Measurements from ENCODE around the gene ZFP36L1.
"Not testable (repeated sequence)": the region's sequence is repeated elsewhere in the genome, so short reads cannot be mapped to it uniquely, and the experiment has no call there.

Gene ZFP36L1

DNA sequence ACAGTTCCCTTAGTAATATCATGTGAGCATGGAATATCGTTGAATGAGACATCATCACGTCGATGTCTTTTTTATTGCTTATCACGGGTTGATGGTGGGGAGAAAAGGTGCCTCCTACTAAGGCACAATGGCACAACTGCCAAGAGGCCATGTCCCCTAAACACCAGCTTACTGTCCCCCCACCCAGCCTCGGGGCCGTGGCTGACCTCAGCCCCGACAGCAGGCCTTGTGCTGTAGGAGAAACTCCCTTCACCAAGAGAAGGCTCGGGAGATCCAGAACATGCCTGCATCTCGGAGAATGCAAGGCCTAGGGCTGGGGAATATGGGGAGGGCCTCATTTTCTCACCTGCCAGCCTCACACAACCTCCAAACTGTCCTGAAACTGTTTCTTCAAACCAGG lies 22.8 kb downstream of the ZFP36L1 start:
- in situ Hi-C loops (cut with MboI; ENCODE audit: low sequenced_read_pairs) = no loop called here

DNA sequence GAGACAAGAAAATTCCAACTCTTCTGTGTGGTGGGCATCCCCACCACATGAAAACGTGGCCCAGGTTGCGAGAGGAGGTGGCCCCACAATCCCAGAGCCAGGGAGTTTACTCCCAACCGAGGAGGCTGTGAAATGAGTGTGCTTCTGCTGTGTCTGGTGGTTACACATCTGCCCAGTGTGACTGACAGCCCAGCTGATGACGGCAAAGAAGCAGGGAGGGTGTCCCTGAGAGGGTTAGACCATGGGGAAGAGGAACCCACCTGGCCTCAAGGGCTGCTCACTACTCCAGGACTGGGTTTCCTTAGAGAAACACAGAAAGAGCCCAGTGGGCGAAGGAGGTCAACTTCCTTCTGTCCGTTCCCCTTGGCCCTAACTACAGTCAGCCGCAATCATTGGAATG lies 24.6 kb downstream of the ZFP36L1 start:
- in situ Hi-C loops (cut with MboI; ENCODE audit: low sequenced_read_pairs) = no loop called here

DNA sequence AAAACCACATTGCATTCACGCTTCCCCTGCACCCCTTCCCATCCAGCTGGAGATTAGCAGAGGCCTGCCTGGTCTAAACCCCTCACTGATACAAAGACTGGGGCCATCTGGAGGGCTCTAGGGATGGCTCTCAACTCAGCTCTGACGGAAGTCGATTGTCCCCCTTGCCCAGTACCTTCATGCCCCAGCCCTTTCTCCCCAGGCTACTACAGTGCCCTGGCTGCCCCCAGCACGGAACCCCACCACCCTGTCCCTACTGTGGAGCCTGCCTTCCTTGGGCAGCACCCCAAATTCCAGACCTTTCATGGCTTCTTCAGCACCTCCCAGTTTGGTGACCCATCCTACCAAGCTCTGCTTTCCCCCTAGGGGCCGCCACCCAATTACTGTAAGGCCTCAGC lies 25.6 kb downstream of the ZFP36L1 start:
- in situ Hi-C loops (cut with MboI; ENCODE audit: low sequenced_read_pairs) = no loop called here

DNA sequence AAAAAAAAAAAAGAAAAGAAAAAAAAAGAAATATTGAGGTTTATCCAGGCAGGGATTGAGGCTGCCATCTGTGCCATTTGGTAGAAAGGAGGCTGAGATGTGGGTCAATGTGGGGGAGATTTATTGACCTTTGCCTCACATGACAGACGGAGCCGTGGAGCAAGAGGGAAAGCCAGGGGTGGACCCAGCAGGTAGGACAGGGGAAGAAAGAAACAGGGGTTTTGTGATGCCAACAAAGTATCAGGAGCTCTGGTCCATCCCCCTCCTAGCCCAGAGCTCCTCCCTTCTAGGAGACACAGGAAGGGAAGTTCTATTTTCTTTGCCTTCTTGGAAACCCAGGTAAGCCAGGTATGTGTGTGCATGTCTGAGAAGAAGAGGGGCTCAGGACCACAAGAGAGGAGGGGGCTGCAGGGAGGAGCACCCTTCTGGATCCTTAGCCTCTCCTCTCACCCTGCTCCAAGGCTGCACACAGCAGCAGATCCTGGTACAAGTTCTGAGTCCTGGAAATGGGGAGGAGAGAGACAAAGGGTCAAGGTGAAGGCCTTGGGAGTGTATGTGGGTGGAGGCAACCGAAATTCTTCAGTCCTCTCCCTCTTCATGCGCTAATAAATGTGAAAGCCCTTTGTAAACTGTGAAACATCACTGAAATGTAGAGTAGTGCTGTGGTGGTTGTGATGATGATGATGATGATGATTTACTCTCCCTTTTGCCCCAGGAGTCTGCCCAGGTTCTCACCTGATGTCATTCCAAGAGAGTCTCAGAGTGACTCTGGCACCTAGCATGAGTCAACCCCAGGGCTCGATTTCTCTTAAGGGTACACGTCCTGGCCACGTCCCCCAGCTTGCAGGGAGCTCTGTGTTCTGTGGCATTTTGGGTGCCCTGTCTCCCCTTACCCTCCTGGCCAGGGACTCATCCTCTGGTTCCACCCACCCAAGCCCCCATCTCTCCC lies 26.3 kb downstream of the ZFP36L1 start:
- in situ Hi-C loops (cut with MboI; ENCODE audit: low sequenced_read_pairs) = no loop called here

DNA sequence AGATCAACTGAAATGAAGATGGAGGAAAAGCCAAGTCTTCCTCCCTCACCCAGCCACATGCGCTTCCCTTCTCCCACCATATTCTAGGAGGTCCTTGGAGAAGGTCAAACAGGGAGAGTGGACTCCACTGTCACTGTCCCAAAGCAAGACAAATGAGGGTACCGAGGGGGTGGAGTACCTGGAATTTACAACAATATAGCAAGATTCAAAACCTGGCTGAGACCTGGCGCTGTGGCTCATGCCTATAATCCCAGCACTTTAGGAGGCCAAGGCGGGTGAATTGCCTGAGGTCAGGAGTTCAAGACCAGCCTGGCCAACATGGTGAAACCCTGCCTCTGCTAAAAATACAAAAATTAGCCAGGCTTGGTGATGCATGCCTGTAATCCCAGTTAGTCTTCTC lies 29.0 kb downstream of the ZFP36L1 start:
- in situ Hi-C loops (cut with MboI; ENCODE audit: low sequenced_read_pairs) = not testable (repeated sequence)

DNA sequence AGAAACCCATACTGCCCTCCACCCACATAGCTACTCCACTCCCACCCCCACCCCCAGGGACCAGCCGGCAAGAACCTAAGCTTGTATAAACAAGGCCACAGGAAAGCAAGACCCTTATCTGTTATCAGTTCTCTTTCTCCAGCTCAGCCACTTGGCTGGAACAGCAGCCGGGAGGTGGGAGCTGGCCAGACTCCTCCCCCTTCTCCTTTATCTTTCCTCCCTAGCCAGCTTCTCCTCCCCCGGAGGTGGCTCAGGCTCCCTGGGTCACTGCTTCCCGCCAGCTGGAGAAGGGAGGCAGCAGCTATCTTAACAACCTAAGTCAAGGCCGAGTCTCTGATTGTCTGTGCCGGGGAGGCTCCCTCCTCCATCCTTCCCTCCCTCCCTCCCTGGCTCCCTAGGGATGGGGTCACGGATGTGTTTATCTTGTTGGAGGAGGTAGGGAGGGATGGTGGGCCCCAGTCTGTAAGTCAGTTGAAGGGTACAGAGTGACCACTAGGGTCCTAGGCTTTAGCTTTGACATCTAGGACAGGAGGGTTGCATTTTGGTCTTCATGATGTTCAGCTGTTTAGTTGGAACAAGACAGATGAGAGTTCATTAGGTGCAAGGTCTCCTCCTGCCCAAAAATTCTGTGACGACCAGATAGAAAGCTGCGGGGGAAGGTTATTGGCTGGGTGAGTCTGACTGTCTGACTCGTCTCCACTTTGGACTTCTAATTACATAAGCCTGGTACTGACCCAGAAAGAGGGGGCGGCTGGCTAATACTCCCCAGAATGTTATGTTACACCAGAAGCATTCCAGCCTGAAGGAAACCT lies 29.7 kb downstream of the ZFP36L1 start:
- in situ Hi-C loops (cut with MboI; ENCODE audit: low sequenced_read_pairs) = no loop called here

DNA sequence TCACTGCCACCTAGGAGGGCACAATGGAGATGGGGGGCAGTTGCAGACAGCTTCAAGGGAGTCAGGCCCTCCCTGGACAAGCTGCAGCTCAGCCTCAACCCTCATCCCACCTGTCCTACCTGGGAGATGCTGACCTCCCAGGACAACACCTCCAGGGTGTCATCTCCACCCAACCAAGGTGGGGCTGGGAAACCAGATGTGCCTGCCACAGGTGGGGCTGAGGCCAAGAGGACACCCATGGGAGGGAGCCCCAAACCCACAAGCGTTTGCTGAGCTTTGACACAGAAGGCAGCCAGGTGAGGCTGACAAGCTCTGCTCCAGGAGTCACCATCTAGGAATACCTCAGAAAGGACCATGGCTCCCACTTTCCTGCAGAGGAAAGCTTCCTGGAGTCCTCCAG lies 31.5 kb downstream of the ZFP36L1 start:
- in situ Hi-C loops (cut with MboI; ENCODE audit: low sequenced_read_pairs) = no loop called here

DNA sequence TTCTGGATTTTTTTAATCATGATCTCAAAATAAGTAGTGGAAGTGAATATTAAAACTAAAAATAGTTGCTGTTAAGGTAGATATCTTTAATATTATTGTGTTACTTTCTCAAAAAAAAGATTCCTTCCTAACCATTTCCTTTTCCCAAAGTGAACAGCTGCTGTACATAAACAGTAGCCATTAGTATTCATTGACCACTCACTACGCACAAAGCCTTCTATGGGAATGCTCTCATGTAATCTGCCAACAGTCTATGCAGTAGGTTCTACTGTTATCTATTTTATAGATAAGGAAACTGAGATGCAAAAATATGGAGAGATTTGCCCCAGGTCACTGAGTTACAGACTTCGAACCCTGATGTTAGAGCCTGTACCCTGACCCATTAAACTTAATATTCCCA lies 32.1 kb downstream of the ZFP36L1 start:
- in situ Hi-C loops (cut with MboI; ENCODE audit: low sequenced_read_pairs) = no loop called here

DNA sequence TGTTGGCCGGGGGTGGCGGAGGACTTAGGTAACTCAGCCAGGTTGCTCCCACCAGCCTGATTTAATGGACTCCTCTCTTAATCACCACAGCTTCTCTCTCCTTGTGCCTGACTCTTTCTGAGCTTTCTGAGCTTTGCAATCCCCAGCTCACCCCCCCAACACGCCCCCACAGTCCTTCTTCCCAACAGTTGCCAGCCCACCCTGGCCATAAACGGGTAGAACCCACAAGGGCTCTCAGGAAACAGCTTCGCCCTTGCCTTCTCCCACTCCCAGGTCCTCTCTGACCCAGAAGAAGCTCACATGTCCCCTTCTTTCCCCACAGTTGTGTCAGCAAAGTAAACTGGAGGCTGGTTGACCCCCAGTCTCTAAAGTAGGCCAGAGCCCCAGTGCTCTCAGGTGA lies 32.9 kb downstream of the ZFP36L1 start:
- in situ Hi-C loops (cut with MboI; ENCODE audit: low sequenced_read_pairs) = no loop called here

DNA sequence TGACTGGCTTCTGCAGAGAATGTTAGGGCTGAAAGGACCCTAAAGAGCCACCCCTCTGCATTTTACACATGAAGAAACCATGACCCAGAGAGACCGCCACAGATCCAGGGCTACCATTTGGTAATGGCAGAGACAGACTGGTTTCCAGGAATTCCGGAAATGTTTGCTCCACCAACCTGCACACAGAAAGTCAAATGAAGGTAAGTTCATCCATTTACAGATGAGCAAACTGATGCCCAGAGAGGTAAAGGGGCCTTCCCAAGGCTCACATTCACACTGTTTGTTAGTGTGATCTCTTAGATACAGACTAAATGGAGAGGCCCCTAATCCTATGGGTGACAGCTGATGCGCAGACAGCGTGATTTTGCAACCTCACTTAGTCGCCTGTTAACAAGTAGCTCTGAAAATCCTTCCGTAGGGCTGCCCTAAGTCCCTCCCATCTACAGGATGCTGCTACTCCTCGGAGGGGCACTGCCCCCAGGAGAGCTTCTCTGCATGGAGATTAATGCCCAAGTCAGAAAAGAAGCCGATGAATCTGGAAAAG lies 33.8 kb downstream of the ZFP36L1 start:
- in situ Hi-C loops (cut with MboI; ENCODE audit: low sequenced_read_pairs) = no loop called here

DNA sequence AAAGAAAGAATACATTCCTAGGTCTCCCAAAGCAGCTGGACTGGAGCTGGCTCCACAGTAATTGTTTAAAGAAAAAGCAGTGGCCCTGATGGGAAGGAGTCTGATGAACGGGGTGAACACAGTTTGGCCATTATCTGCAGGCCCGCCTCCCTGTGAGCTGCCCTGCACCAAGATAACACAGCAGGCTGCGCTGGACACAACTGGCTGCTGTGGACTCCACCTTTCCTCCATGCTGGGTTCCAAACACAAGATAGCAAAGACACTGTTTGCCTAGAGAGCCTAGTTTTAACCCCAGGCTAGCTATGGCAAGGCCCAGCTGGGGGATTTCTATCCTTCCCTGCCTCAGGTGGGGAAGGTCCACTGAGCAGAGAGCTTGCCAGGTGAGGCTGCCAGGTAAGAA lies 34.6 kb downstream of the ZFP36L1 start:
- in situ Hi-C loops (cut with MboI; ENCODE audit: low sequenced_read_pairs) = no loop called here

DNA sequence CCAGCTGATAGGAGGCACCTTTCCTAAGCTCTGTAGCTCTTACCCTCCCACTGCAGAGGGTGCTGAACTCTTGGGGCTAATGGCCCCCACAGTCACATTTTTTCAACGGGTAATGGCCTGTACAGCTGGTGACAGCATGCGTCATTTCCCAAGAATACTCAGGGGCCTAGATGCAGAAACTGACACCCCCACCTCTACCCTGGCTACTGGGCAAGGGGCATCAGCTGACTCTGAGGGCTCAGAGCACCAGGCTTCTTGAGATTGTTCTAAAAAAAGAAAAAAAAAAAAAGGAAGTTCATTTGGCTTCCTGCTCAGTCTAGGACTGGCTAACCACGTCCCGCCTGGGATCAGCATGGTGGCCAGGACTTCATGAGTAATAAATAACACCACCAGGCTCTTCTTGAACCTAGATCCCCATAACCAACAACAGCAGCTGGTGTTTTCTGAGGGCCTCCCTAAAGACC lies 35.2 kb downstream of the ZFP36L1 start:
- in situ Hi-C loops (cut with MboI; ENCODE audit: low sequenced_read_pairs) = no loop called here

DNA sequence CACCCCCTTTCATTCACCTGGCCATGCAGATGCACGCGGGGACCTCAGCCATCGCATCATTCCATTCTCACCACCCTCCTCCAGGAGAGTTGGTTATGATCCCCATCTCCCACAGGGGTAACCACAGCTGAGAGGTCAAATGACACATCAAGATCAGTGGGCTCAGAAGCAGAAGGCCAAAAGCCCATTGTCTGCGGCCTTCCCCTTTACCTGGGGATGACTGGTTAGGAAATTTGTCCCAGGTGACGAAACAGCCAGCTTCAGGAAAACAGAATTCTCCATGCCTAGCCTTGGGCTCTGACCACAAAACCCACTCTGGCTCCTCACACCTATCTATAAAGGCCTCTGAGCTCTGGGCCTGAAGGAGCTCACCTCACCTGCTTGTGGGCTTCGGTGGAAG lies 36.1 kb downstream of the ZFP36L1 start:
- in situ Hi-C loops (cut with MboI; ENCODE audit: low sequenced_read_pairs) = no loop called here

DNA sequence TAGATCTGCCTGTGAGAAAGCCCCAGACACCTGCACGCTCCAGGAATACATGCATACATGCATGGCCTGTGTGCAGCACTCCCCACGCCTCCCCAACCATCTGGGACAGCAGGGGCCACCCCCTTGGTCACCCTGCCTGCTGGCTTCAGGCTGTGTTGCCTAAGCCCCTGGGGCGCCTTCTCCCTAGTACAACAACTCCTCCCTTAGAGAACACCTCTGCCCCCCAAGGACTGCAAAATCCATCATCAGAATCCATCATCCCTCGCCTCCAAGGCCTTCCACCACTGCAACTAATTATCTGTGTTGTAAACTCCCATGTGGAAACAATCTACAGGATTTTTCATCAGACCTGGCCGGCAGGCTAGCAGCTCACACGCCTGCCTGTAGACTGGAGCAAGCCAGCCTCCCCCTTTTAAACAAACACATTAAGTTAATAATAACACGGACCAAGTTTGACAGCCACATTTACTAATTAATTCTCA lies 36.8 kb downstream of the ZFP36L1 start:
- in situ Hi-C loops (cut with MboI; ENCODE audit: low sequenced_read_pairs) = no loop called here

DNA sequence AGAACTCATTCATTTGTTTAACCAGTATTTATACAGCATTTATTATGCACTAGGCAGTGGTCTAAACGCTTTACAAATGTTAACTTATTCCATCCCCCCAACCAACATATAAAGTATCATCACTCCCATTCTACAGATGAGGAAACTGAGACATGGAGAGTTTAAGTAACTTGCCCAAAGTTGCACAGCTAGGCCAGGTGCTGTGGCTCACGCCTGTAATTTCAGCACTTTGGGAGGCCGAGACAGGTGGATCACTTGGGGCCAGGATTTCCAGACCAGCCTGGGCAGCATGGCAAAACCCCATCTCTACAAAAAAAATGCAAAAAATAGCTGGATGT lies 37.9 kb downstream of the ZFP36L1 start:
- in situ Hi-C loops (cut with MboI; ENCODE audit: low sequenced_read_pairs) = no loop called here

DNA sequence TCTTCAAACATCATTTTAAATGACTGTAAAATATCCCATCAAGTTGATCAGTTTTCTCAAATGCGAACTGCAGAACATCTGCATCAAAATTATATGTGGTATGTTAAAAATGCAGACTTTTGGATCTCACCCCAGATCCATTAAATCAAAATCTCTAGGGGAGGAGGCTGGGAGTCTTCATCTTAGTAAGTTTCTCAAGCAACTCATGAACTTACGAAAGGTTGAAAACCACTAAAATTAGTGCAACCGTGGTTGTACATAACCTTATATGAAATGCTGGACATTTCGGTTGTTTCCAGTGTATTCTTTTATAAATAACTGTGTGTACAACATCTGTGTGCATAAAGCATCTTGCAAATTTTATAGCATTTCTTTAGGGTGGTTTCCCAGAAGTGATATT lies 39.2 kb downstream of the ZFP36L1 start:
- in situ Hi-C loops (cut with MboI; ENCODE audit: low sequenced_read_pairs) = no loop called here

DNA sequence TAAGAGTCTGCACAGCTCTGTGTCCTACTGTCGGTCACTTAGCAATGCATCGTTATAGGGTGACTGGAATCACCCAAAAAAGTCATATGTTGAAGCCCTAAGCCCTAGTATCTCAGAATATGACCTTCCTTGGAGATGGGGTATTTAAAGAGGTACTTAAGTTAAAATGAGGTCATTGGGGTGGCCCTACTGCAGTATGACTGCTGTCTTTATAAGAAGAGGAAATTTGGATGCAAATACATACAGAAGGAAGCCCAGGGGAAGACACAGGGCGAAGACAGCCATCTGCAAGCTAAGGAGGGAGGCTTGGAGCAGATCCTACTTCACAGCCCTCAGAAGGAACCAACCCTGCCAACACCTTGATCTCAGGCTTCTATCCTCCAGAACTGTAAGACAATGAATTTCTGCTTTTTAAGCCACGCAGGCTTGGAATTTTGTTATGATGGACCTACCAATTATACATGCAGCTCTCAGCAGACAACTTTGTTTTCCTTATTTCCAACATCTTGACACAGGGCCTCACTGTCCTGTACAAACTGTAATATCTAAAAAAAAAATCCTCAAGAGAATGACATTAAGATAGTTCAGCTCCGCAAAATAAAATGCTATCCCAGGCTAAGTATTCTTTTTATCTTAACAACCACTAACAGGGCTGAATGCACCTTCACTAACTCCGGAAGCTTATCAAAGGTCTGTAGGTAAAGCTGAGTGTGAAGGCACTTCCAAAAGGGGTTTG lies 40.4 kb downstream of the ZFP36L1 start:
- in situ Hi-C loops (cut with MboI; ENCODE audit: low sequenced_read_pairs) = no loop called here

DNA sequence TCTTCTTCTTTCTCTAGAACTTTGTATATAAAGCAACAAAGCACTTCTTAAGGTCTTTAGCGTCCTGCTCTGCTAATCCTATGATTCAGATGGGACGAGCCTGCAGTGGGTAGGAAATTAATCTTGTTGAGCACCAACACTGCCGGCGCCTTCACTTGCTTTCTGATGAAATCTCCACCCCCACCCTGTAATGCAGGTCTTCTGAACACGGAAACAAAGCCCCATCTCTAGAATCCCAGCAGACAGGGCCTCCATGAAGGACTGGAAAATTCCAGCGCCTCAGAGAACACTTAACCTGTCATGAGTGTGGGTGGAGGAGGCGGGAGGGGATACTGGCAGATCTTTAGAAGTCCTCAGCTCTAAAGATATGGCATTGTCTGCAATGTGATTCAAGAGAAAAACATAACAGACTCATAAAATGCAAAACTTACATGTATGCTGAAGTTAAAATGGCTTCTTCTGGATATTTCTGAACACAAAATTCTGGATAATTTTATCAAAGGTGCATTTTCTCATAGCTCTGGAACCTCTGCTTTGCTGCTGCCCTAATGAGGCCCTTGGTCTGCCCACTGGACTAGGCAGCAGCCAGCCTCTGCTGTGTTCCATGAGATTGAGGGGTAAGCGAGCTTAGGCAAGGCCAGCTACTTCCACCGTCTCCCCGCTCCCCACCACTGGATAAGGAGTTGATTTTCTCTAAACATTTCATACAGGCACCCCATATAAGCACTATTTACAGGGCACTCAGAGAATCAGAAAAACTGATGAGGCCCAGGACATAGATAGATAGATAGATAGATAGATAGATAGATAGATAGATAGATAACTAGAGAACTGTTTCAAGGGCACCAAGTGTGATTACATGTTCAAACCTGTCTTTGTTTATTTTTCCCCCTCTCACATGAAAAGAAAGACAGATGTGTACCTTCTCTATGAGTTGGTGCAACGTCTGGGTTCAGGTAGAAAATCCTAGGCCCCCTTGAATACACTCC lies 43.1 kb downstream of the ZFP36L1 start:
- in situ Hi-C loops (cut with MboI; ENCODE audit: low sequenced_read_pairs) = no loop called here

DNA sequence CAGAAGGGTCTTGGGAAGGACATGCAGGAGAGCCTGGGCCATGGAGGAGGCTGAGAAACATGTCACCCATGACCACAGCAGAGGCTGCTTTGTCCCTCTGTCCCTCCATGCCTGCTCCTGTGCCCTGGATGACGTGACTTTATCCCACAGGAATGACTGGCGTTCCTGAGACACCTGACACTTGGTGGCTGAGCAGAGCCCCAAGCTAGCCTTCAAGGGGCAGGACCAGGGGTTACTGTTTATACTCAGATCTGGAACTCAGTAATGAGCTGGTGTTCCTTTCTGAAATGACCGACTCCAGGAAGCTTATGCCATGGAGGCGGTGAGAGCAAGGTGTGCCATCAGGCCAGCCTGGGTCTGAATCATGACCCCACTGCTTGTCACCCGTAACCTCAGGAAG lies 44.2 kb downstream of the ZFP36L1 start:
- in situ Hi-C loops (cut with MboI; ENCODE audit: low sequenced_read_pairs) = no loop called here

DNA sequence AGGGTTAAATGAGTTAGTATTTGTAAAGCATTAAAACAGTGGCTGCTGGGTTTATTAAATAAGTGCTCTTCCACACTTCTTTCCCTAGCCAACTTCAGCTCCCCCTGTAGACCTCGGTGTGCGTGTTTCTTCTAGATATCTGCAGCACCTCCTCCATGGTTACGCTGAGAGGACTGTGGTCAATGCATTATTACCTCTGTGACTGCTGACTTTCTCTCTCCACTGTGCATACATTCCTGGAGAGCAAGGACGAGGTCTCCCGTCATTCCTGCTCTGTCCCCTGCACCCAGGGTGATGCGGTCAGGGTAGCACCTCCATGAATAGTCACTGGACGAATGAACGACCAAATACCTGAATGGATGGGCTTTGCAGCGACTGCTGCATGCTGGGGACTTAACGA lies 44.6 kb downstream of the ZFP36L1 start:
- in situ Hi-C loops (cut with MboI; ENCODE audit: low sequenced_read_pairs) = no loop called here
